GM23338 (cell line): ENCODE measurements around the gene CA12. TPM values are rescaled to one million over a fixed set of nuclear protein-coding genes. Genes with fewer than 3 reads are reported as not detected.

ENCODE experiments used
- ATAC-seq: fragments of 200-7000 bp; cut with Tn5 transposase; 3 replicates; pipeline ENCODE4 v1.9.1; 2020
- DNase-seq: peaks from one replicate; pipeline ENCODE4 v3.0.0-alpha.2; 2015; ENCODE audit warnings: low spot score
- H2AFZ ChIP-seq: fragments of 200-600 bp; sonication (generic); 2 replicates; pipeline ENCODE4 v1.8.0; 2016; ENCODE audit warnings: antibody characterized with exemption, mild to moderate bottlenecking, moderate library complexity
- H3F3A ChIP-seq: fragments of 200-600 bp; sonication (generic); replicated peaks from 2 replicates; pipeline ENCODE4 v1.8.0; 2017; ENCODE audit warnings: antibody characterized with exemption, mixed run types, low read depth
- H3K27ac ChIP-seq: fragments of 200-600 bp; sonication (generic); 2 replicates; pipeline ENCODE4 v1.6.1; 2016; ENCODE audit warnings: low read depth
- H3K27me3 ChIP-seq: fragments of 200-600 bp; sonication (generic); 2 replicates; pipeline ENCODE4 v1.8.0; 2016; ENCODE audit warnings: mild to moderate bottlenecking, mixed run types, moderate library complexity; ENCODE audit not compliant: insufficient read depth
- H3K36me3 ChIP-seq: fragments of 200-600 bp; sonication (generic); 2 replicates; pipeline ENCODE4 v1.8.0; 2016; ENCODE audit warnings: mild to moderate bottlenecking; ENCODE audit not compliant: insufficient read depth
- H3K4me1 ChIP-seq: fragments of 200-600 bp; sonication (generic); 2 replicates; pipeline ENCODE4 v1.8.0; 2016; ENCODE audit warnings: mild to moderate bottlenecking, moderate library complexity; ENCODE audit not compliant: insufficient read depth
- H3K4me2 ChIP-seq: fragments of 200-600 bp; sonication (generic); 2 replicates; pipeline ENCODE4 v1.7.1; 2017; ENCODE audit warnings: mixed run types
- H3K4me3 ChIP-seq: fragments of 200-600 bp; sonication (generic); 2 replicates; pipeline ENCODE4 v1.6.1; 2016; ENCODE audit warnings: mixed run types
- H3K79me2 ChIP-seq: fragments of 200-600 bp; sonication (generic); replicated peaks from 2 replicates; pipeline ENCODE4 v1.8.0; 2017; ENCODE audit warnings: mild to moderate bottlenecking; ENCODE audit not compliant: insufficient read depth
- H3K9me2 ChIP-seq: fragments of 200-600 bp; sonication (generic); 2 replicates; pipeline ENCODE4 v1.8.0; 2017; ENCODE audit not compliant: insufficient read depth
- H4K20me1 ChIP-seq: fragments of 200-600 bp; sonication (generic); replicated peaks from 2 replicates; pipeline ENCODE4 v1.8.0; 2017; ENCODE audit warnings: mild to moderate bottlenecking; ENCODE audit not compliant: insufficient read depth
- H3K27ac Mint-ChIP-seq: 2 replicates; pipeline ENCODE4 v1.8.0; 2020; ENCODE audit warnings: inconsistent platforms, mild to moderate bottlenecking, moderate library complexity, mixed read lengths
- H3K27me3 Mint-ChIP-seq: 3 replicates; pipeline ENCODE4 v1.8.0; 2022; ENCODE audit warnings: low read depth, mild to moderate bottlenecking, moderate library complexity, mixed read lengths, inconsistent platforms; ENCODE audit not compliant: insufficient read depth, poor library complexity
- H3K36me3 Mint-ChIP-seq: 3 replicates; pipeline ENCODE4 v1.8.0; 2021; ENCODE audit warnings: low read depth, mild to moderate bottlenecking, inconsistent platforms, moderate library complexity, mixed read lengths
- H3K4me1 Mint-ChIP-seq: 3 replicates; pipeline ENCODE4 v1.8.0; 2020; ENCODE audit warnings: mild to moderate bottlenecking, inconsistent platforms, mixed read lengths
- H3K4me3 Mint-ChIP-seq: 3 replicates; pipeline ENCODE4 v1.8.0; 2021; ENCODE audit warnings: moderate library complexity, mild to moderate bottlenecking, inconsistent platforms, mixed read lengths
- H3K9me3 Mint-ChIP-seq: 3 replicates; pipeline ENCODE4 v1.8.0; 2020; ENCODE audit warnings: moderate library complexity, mild to moderate bottlenecking, inconsistent platforms, mixed read lengths
- CREB1 ChIP-seq: fragments of 250-450 bp; sonication (Bioruptor Pico); IDR thresholded peaks from 2 replicates; pipeline ENCODE4 v1.5.0; 2020; ENCODE audit warnings: low read depth, mild to moderate bottlenecking, moderate library complexity
- EZH2 ChIP-seq: fragments of 200-600 bp; sonication (generic); IDR thresholded peaks from one replicate; pipeline ENCODE4 v1.8.0; 2017; ENCODE audit warnings: antibody characterized with exemption, mild to moderate bottlenecking, low read depth; ENCODE audit not compliant: unreplicated experiment
- EZH2phosphoT487 ChIP-seq: fragments of 200-600 bp; sonication (generic); IDR thresholded peaks from one replicate; pipeline ENCODE4 v1.8.1; 2018; ENCODE audit warnings: antibody characterized with exemption; ENCODE audit not compliant: unreplicated experiment
- JUNB ChIP-seq: IDR thresholded peaks from one replicate; pipeline ENCODE4 v1.6.1; 2016; ENCODE audit warnings: antibody characterized with exemption; ENCODE audit not compliant: unreplicated experiment
- NANOG ChIP-seq: IDR thresholded peaks from 2 replicates; pipeline ENCODE4 v1.6.1; 2016; ENCODE audit warnings: antibody characterized with exemption, borderline replicate concordance
- POLR2AphosphoS5 ChIP-seq: IDR thresholded peaks from 2 replicates; pipeline ENCODE4 v1.6.1; 2016; ENCODE audit warnings: antibody characterized with exemption, low read depth
- STAT1 ChIP-seq: IDR thresholded peaks from one replicate; pipeline ENCODE4 v1.6.1; 2016; ENCODE audit warnings: antibody characterized with exemption; ENCODE audit not compliant: unreplicated experiment
- ZNF114 ChIP-seq: fragments of 250-450 bp; sonication (Bioruptor Pico); IDR thresholded peaks from 2 replicates; pipeline ENCODE4 v1.5.0; 2020; ENCODE audit warnings: mild to moderate bottlenecking, moderate library complexity
- ZNF331 ChIP-seq: fragments of 250-450 bp; sonication (Bioruptor Pico); IDR thresholded peaks from 2 replicates; pipeline ENCODE4 v1.5.0; 2020; ENCODE audit warnings: low read depth, mild to moderate bottlenecking, moderate library complexity
- polyA plus RNA-seq: library from polyadenylated mRNA; unstranded; fragments of >200 nt; fragmentation: Nextera tagmentation; extraction: Ambion mirVana; gene quantifications from 2 replicates; pipeline ENCODE4 v1.2.1, GENCODE V29; 2016
- total RNA-seq: library from RNA; depleted of rRNA; stranded (reverse); fragments of >200 nt; shearing (Covaris generic); gene quantifications from 2 replicates; pipeline ENCODE4 v1.2.3, GENCODE V29; 2014
- TF ChIP-seq, protein P1 (sequence below): IDR thresholded peaks from 2 replicates; pipeline ENCODE4 v1.6.1; 2016; ENCODE audit warnings: antibody characterized with exemption
- TF ChIP-seq, protein P2 (sequence below): IDR thresholded peaks from one replicate; pipeline ENCODE4 v1.6.1; 2018; ENCODE audit warnings: antibody characterized with exemption; ENCODE audit not compliant: unreplicated experiment
- TF ChIP-seq, protein P3 (sequence below): fragments of 250-450 bp; sonication (Bioruptor Pico); IDR thresholded peaks from 2 replicates; pipeline ENCODE4 v1.5.0; 2020; ENCODE audit warnings: mild to moderate bottlenecking, moderate library complexity
- TF ChIP-seq, protein P4 (sequence below), 2 experiments: fragments of 200-600 bp in 1 of 2; sonication (generic) in 1 of 2; conservative IDR thresholded peaks; 2 replicates each; pipeline versions ENCODE4 v1.5.1 to v1.6.1; 2016 to 2017; ENCODE audit warnings: antibody characterized with exemption in 2 of 2, low read depth in 2 of 2, mild to moderate bottlenecking in 2 of 2, moderate library complexity in 1 of 2

CA12 gene
- total and polyA plus RNA-seq, 2 experiments from 2014 or later = 2.9 to 5.2 TPM

DNA sequence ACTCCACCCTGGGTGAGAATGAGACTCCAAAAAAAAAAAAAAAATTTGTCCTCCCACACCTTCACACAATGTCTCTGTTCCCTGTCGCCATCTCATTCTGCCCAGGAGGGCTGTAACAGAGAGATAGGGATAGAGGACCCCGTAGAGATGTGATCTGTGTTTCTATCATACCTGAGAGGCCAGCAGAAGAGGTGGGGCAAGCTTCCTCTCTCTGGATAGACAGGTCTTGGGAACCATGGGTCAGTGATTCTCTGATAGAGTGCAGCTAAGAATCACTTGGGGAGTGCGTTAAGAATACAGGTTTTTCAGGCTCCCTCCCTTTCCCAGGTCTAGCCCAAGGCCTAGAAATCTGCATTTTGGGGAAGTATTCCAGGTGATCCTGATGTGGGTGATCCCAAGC, 8.3 kb downstream of the CA12 start:
- peaks cover 31% of the 10 kb centered on the region for H3K4me1 Mint-ChIP-seq
- H3K36me3 Mint-ChIP-seq = no peaks in the 10 kb centered on the region
- no peak overlapping the region for H3K4me3 Mint-ChIP-seq
- no peak overlapping the region for H3K27ac Mint-ChIP-seq
- no peaks in the 10 kb centered on the region for H3K9me3 Mint-ChIP-seq
- DNase-seq (no peak), ATAC-seq (no peak)
- H3K9me2 ChIP-seq = no peaks in the 10 kb centered on the region
- no peaks in the 10 kb centered on the region for H4K20me1 ChIP-seq
- H3F3A ChIP-seq = no peaks in the 10 kb centered on the region
- H3K27me3 ChIP-seq = no peaks in the 10 kb centered on the region
- TF ChIP-seq, protein P1, sequence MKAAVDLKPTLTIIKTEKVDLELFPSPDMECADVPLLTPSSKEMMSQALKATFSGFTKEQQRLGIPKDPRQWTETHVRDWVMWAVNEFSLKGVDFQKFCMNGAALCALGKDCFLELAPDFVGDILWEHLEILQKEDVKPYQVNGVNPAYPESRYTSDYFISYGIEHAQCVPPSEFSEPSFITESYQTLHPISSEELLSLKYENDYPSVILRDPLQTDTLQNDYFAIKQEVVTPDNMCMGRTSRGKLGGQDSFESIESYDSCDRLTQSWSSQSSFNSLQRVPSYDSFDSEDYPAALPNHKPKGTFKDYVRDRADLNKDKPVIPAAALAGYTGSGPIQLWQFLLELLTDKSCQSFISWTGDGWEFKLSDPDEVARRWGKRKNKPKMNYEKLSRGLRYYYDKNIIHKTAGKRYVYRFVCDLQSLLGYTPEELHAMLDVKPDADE = no peak
- TF ChIP-seq NANOG (no peak), ZNF331 (CRISPR knock-in tag) (no peak), CREB1 (CRISPR knock-in tag) (no peak), ZNF114 (CRISPR knock-in tag) (no peak), EZH2phosphoT487 (no peak), STAT1 (no peak), EZH2 (no peak), POLR2AphosphoS5 (no peak), JUNB (no peak)
- TF ChIP-seq, protein P2, sequence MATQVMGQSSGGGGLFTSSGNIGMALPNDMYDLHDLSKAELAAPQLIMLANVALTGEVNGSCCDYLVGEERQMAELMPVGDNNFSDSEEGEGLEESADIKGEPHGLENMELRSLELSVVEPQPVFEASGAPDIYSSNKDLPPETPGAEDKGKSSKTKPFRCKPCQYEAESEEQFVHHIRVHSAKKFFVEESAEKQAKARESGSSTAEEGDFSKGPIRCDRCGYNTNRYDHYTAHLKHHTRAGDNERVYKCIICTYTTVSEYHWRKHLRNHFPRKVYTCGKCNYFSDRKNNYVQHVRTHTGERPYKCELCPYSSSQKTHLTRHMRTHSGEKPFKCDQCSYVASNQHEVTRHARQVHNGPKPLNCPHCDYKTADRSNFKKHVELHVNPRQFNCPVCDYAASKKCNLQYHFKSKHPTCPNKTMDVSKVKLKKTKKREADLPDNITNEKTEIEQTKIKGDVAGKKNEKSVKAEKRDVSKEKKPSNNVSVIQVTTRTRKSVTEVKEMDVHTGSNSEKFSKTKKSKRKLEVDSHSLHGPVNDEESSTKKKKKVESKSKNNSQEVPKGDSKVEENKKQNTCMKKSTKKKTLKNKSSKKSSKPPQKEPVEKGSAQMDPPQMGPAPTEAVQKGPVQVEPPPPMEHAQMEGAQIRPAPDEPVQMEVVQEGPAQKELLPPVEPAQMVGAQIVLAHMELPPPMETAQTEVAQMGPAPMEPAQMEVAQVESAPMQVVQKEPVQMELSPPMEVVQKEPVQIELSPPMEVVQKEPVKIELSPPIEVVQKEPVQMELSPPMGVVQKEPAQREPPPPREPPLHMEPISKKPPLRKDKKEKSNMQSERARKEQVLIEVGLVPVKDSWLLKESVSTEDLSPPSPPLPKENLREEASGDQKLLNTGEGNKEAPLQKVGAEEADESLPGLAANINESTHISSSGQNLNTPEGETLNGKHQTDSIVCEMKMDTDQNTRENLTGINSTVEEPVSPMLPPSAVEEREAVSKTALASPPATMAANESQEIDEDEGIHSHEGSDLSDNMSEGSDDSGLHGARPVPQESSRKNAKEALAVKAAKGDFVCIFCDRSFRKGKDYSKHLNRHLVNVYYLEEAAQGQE = no peak
- TF ChIP-seq, protein P3, sequence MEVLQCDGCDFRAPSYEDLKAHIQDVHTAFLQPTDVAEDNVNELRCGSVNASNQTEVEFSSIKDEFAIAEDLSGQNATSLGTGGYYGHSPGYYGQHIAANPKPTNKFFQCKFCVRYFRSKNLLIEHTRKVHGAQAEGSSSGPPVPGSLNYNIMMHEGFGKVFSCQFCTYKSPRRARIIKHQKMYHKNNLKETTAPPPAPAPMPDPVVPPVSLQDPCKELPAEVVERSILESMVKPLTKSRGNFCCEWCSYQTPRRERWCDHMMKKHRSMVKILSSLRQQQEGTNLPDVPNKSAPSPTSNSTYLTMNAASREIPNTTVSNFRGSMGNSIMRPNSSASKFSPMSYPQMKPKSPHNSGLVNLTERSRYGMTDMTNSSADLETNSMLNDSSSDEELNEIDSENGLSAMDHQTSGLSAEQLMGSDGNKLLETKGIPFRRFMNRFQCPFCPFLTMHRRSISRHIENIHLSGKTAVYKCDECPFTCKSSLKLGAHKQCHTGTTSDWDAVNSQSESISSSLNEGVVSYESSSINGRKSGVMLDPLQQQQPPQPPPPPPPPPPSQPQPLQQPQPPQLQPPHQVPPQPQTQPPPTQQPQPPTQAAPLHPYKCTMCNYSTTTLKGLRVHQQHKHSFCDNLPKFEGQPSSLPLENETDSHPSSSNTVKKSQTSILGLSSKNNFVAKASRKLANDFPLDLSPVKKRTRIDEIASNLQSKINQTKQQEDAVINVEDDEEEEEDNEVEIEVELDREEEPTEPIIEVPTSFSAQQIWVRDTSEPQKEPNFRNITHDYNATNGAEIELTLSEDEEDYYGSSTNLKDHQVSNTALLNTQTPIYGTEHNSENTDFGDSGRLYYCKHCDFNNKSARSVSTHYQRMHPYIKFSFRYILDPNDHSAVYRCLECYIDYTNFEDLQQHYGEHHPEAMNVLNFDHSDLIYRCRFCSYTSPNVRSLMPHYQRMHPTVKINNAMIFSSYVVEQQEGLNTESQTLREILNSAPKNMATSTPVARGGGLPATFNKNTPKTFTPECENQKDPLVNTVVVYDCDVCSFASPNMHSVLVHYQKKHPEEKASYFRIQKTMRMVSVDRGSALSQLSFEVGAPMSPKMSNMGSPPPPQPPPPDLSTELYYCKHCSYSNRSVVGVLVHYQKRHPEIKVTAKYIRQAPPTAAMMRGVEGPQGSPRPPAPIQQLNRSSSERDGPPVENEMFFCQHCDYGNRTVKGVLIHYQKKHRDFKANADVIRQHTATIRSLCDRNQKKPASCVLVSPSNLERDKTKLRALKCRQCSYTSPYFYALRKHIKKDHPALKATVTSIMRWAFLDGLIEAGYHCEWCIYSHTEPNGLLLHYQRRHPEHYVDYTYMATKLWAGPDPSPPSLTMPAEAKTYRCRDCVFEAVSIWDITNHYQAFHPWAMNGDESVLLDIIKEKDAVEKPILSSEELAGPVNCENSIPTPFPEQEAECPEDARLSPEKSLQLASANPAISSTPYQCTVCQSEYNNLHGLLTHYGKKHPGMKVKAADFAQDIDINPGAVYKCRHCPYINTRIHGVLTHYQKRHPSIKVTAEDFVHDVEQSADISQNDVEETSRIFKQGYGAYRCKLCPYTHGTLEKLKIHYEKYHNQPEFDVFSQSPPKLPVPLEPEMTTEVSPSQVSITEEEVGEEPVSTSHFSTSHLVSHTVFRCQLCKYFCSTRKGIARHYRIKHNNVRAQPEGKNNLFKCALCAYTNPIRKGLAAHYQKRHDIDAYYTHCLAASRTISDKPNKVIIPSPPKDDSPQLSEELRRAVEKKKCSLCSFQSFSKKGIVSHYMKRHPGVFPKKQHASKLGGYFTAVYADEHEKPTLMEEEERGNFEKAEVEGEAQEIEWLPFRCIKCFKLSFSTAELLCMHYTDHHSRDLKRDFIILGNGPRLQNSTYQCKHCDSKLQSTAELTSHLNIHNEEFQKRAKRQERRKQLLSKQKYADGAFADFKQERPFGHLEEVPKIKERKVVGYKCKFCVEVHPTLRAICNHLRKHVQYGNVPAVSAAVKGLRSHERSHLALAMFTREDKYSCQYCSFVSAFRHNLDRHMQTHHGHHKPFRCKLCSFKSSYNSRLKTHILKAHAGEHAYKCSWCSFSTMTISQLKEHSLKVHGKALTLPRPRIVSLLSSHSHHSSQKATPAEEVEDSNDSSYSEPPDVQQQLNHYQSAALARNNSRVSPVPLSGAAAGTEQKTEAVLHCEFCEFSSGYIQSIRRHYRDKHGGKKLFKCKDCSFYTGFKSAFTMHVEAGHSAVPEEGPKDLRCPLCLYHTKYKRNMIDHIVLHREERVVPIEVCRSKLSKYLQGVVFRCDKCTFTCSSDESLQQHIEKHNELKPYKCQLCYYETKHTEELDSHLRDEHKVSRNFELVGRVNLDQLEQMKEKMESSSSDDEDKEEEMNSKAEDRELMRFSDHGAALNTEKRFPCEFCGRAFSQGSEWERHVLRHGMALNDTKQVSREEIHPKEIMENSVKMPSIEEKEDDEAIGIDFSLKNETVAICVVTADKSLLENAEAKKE = no peak
- TF ChIP-seq, protein P4, sequence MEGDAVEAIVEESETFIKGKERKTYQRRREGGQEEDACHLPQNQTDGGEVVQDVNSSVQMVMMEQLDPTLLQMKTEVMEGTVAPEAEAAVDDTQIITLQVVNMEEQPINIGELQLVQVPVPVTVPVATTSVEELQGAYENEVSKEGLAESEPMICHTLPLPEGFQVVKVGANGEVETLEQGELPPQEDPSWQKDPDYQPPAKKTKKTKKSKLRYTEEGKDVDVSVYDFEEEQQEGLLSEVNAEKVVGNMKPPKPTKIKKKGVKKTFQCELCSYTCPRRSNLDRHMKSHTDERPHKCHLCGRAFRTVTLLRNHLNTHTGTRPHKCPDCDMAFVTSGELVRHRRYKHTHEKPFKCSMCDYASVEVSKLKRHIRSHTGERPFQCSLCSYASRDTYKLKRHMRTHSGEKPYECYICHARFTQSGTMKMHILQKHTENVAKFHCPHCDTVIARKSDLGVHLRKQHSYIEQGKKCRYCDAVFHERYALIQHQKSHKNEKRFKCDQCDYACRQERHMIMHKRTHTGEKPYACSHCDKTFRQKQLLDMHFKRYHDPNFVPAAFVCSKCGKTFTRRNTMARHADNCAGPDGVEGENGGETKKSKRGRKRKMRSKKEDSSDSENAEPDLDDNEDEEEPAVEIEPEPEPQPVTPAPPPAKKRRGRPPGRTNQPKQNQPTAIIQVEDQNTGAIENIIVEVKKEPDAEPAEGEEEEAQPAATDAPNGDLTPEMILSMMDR (conservative IDR thresholded peaks at IDR 0.05; ENCODE audit: low read depth in 2 of 2) = no peak
- H3K4me2 ChIP-seq = no peak overlapping the region
- no peak overlapping the region for H2AFZ ChIP-seq
- no peaks in the 10 kb centered on the region for H3K36me3 ChIP-seq
- H3K79me2 ChIP-seq = no peaks in the 10 kb centered on the region
- no peak overlapping the region for H3K4me3 ChIP-seq
- H3K4me1 ChIP-seq = peaks cover 17% of the 10 kb centered on the region; the same call in 1 of the 2 replicates
- H3K27me3 Mint-ChIP-seq = peaks cover 7% of the 10 kb centered on the region
- H3K27ac ChIP-seq = no peak overlapping the region
